Iris pigment epithelial cell (primary cell): ENCODE measurements around the gene GDPD3.

Experiments used
- DNase-seq: peaks from one replicate; pipeline ENCODE4 v3.0.0-alpha.2; 2011; ENCODE audit warnings: low read depth

Gene GDPD3

DNA sequence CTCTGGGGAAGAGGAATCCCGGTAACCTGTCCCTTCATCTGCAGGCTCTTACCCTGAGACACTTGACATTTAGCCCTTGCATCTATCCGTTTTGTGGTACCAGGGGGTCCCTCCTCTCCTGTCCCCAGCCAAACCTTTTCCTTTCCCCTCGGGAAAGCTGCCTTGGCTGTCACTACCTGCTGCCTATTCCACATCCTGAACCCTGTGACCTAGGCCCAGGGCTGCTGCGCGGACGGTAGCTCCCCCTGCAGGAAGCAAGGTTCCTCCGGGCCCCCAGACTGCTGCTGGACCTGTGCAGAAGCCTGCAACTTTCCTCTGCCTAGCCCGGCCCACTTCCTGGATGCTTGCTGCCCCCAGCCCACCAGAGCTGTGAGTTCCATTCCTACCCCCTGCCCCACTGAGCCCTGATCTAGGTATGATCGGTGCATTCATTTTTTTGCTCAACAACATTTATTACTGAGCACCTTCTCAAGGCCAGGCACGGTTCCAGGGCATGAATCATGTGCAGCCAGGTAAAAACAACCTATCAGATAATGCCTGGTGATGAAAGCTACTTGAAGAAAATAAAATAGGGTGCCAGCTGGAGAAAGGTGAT is 58.3 kb downstream of the GDPD3 start:
- DNase-seq = no peak
